DOHH2 (cell line): ENCODE data around the gene INPP4B.

Source experiments
- CTCF ChIP-seq: fragments of 200-600 bp; sonication (generic); IDR thresholded peaks from one replicate; pipeline ENCODE4 v1.5.1; 2014; ENCODE audit warnings: antibody characterized with exemption, mild to moderate bottlenecking, low read depth, low read length; ENCODE audit not compliant: poor library complexity, severe bottlenecking
- EZH2phosphoT487 ChIP-seq: fragments of 200-600 bp; sonication (generic); IDR thresholded peaks from 2 replicates; pipeline ENCODE4 v1.6.1; 2017; ENCODE audit warnings: borderline replicate concordance, mild to moderate bottlenecking, antibody characterized with exemption, low read length, moderate library complexity, mixed read lengths

GRCh38 chr4:142567199-142567598 is 278.9 kb downstream of the INPP4B start:
- no peak for TF ChIP-seq CTCF
- no peak for TF ChIP-seq EZH2phosphoT487
